ENCODE results near the gene AKAP13.

Gene AKAP13

GRCh38 chr15:85578941-85579701, 198.7 kb downstream of the AKAP13 start:
- Histone ChIP-seq H2AK5ac (ENCODE audit: low read depth, low read length) (no peak overlapping the region), H2BK5ac (ENCODE audit: low read length) (no peak overlapping the region), H3K18ac (ENCODE audit: low read length) (no peak overlapping the region), H2AFZ (ENCODE audit: low read length) (no peak overlapping the region), H3K14ac (ENCODE audit: low read length) (no peak overlapping the region), H3K4ac (ENCODE audit: low read length) (no peak overlapping the region), H3K4me1 (ENCODE audit: control insufficient read depth in 2 of 2, insufficient read depth in 1 of 2, low read depth in 1 of 2, low read length in 2 of 2) (peaks cover 14 to 15% of the 10 kb centered on the region in 2 donors), H3K36me3 (replicated peaks in 1 of 2; ENCODE audit: control insufficient read depth in 2 of 2, insufficient read depth in 2 of 2, low read length in 2 of 2) (peaks cover 29 to 80% of the 10 kb centered on the region in 2 donors), H3K9ac (ENCODE audit: low read depth, low read length, poor library complexity) (no peak overlapping the region), H3K4me2 (ENCODE audit: insufficient read depth, low read length, poor library complexity, severe bottlenecking) (no peak overlapping the region), H3K23ac (ENCODE audit: low read depth, low read length, poor library complexity) (no peak overlapping the region), H3K27ac (replicated peaks; ENCODE audit: low read length) (no peak overlapping the region), H2BK12ac (ENCODE audit: low read length) (no peak overlapping the region), H4K8ac (ENCODE audit: low read depth, low read length) (no peak overlapping the region), H3K27me3 (ENCODE audit: control insufficient read depth in 3 of 3, insufficient read depth in 3 of 3, low read depth in 1 of 3, low read length in 3 of 3) (no peaks in the 10 kb centered on the region), H3K79me1 (ENCODE audit: low read depth, low read length) (no peaks in the 10 kb centered on the region), H2BK120ac (ENCODE audit: low read depth, low read length) (no peak overlapping the region), H4K91ac (ENCODE audit: low read depth, low read length, poor library complexity) (no peak overlapping the region), H3K4me3 (ENCODE audit: low read length in 2 of 2) (no peak overlapping the region), H3K9me3 (replicated peaks in 1 of 2; ENCODE audit: control insufficient read depth in 2 of 2, insufficient read depth in 1 of 2, low read depth in 1 of 2, low read length in 2 of 2) (no peaks in the 10 kb centered on the region), H2BK15ac (ENCODE audit: low read length) (no peak overlapping the region)
- no CpG with 5 or more reads among the region's 9 CpGs for WGBS, 2 donors (ENCODE audit: extremely low coverage in 2 of 2, insufficient read length in 2 of 2, insufficient replicate concordance in 1 of 2)
- DNase-seq (ENCODE audit: low spot score): no peak

- no peak overlapping the region for H3K14ac ChIP-seq (ENCODE audit: low read length)
- H3K27ac ChIP-seq (replicated peaks; ENCODE audit: low read length): no peak overlapping the region
- H3K79me1 ChIP-seq (ENCODE audit: low read depth, low read length): no peaks in the 10 kb centered on the region
- H2BK15ac ChIP-seq (ENCODE audit: low read length): no peak overlapping the region
- no peak overlapping the region for H3K23ac ChIP-seq (ENCODE audit: low read depth, low read length, poor library complexity)
- H2AK5ac ChIP-seq (ENCODE audit: low read depth, low read length): no peak overlapping the region
- no peak overlapping the region for H2AFZ ChIP-seq (ENCODE audit: low read length)
- WGBS, 2 donors (ENCODE audit: extremely low coverage in 2 of 2, insufficient read length in 2 of 2, insufficient replicate concordance in 1 of 2): no CpG with 5 or more reads among the region's 14 CpGs
- H4K8ac ChIP-seq (ENCODE audit: low read depth, low read length): no peak overlapping the region
- H3K4me1 ChIP-seq (ENCODE audit: control insufficient read depth in 2 of 2, insufficient read depth in 1 of 2, low read depth in 1 of 2, low read length in 2 of 2): peaks cover 17 to 24% of the 10 kb centered on the region in 2 donors
- H2BK12ac ChIP-seq (ENCODE audit: low read length): no peak overlapping the region
- no peaks in the 10 kb centered on the region for H3K27me3 ChIP-seq (ENCODE audit: control insufficient read depth in 3 of 3, insufficient read depth in 3 of 3, low read depth in 1 of 3, low read length in 3 of 3)
- H3K9ac ChIP-seq (ENCODE audit: low read depth, low read length, poor library complexity): no peak overlapping the region
- no peaks in the 10 kb centered on the region for H3K9me3 ChIP-seq (replicated peaks in 1 of 2; ENCODE audit: control insufficient read depth in 2 of 2, insufficient read depth in 1 of 2, low read depth in 1 of 2, low read length in 2 of 2)
- H3K4ac ChIP-seq (ENCODE audit: low read length): no peak overlapping the region
- H3K4me3 ChIP-seq (ENCODE audit: low read length in 2 of 2): no peak overlapping the region
- peaks cover 29 to 73% of the 10 kb centered on the region in 2 donors for H3K36me3 ChIP-seq (replicated peaks in 1 of 2; ENCODE audit: control insufficient read depth in 2 of 2, insufficient read depth in 2 of 2, low read length in 2 of 2)
- no peak for DNase-seq (ENCODE audit: low spot score)
- no peak overlapping the region for H3K4me2 ChIP-seq (ENCODE audit: insufficient read depth, low read length, poor library complexity, severe bottlenecking)
- H2BK120ac ChIP-seq (ENCODE audit: low read depth, low read length): no peak overlapping the region
- H2BK5ac ChIP-seq (ENCODE audit: low read length): no peak overlapping the region
- H3K18ac ChIP-seq (ENCODE audit: low read length): no peak overlapping the region
- H4K91ac ChIP-seq (ENCODE audit: low read depth, low read length, poor library complexity): no peak overlapping the region
Observed at GRCh38 chr15:85579957-85580694, 199.7 kb downstream of the AKAP13 start.

- Histone ChIP-seq H3K18ac (ENCODE audit: low read length) (no peak overlapping the region), H3K9me3 (replicated peaks in 1 of 2; ENCODE audit: control insufficient read depth in 2 of 2, insufficient read depth in 1 of 2, low read depth in 1 of 2, low read length in 2 of 2) (no peaks in the 10 kb centered on the region), H2AK5ac (ENCODE audit: low read depth, low read length) (no peak overlapping the region), H3K4me1 (ENCODE audit: control insufficient read depth in 2 of 2, insufficient read depth in 1 of 2, low read depth in 1 of 2, low read length in 2 of 2) (peaks cover 17 to 31% of the 10 kb centered on the region in 2 donors), H2BK15ac (ENCODE audit: low read length) (no peak overlapping the region), H4K8ac (ENCODE audit: low read depth, low read length) (no peak overlapping the region), H3K36me3 (replicated peaks in 1 of 2; ENCODE audit: control insufficient read depth in 2 of 2, insufficient read depth in 2 of 2, low read length in 2 of 2) (peaks cover 29 to 68% of the 10 kb centered on the region in 2 donors), H3K4ac (ENCODE audit: low read length) (no peak overlapping the region), H2AFZ (ENCODE audit: low read length) (no peak overlapping the region), H3K79me1 (ENCODE audit: low read depth, low read length) (no peaks in the 10 kb centered on the region), H4K91ac (ENCODE audit: low read depth, low read length, poor library complexity) (no peak overlapping the region), H3K4me2 (ENCODE audit: insufficient read depth, low read length, poor library complexity, severe bottlenecking) (no peak overlapping the region), H3K27ac (replicated peaks; ENCODE audit: low read length) (no peak overlapping the region), H3K27me3 (ENCODE audit: control insufficient read depth in 3 of 3, insufficient read depth in 3 of 3, low read depth in 1 of 3, low read length in 3 of 3) (no peaks in the 10 kb centered on the region), H3K9ac (ENCODE audit: low read depth, low read length, poor library complexity) (no peak overlapping the region), H2BK120ac (ENCODE audit: low read depth, low read length) (no peak overlapping the region), H2BK12ac (ENCODE audit: low read length) (no peak overlapping the region), H3K23ac (ENCODE audit: low read depth, low read length, poor library complexity) (no peak overlapping the region), H2BK5ac (ENCODE audit: low read length) (no peak overlapping the region), H3K14ac (ENCODE audit: low read length) (no peak overlapping the region), H3K4me3 (ENCODE audit: low read length in 2 of 2) (no peak overlapping the region)
- no peak for DNase-seq (ENCODE audit: low spot score)
- WGBS, 2 donors (ENCODE audit: extremely low coverage in 2 of 2, insufficient read length in 2 of 2, insufficient replicate concordance in 1 of 2): no CpG with 5 or more reads among the region's 3 CpGs
Observed at GRCh38 chr15:85580879-85581278, 200.5 kb downstream of the AKAP13 start.

- Histone ChIP-seq H3K27ac (replicated peaks; ENCODE audit: low read length) (no peak overlapping the region), H3K4me3 (ENCODE audit: low read length in 2 of 2) (no peak overlapping the region)
Observed at GRCh38 chr15:85581495-85581894, 201.1 kb downstream of the AKAP13 start.

More at GRCh38 chr15:85581495-85581894, 201.1 kb downstream of the AKAP13 start:
- Histone ChIP-seq H2AK5ac (ENCODE audit: low read depth, low read length) (no peak overlapping the region), H2BK12ac (ENCODE audit: low read length) (no peak overlapping the region), H3K18ac (ENCODE audit: low read length) (no peak overlapping the region), H3K14ac (ENCODE audit: low read length) (no peak overlapping the region), H4K91ac (ENCODE audit: low read depth, low read length, poor library complexity) (no peak overlapping the region), H3K4me2 (ENCODE audit: insufficient read depth, low read length, poor library complexity, severe bottlenecking) (no peak overlapping the region), H3K9ac (ENCODE audit: low read depth, low read length, poor library complexity) (no peak overlapping the region), H2BK120ac (ENCODE audit: low read depth, low read length) (no peak overlapping the region), H2BK15ac (ENCODE audit: low read length) (no peak overlapping the region), H2BK5ac (ENCODE audit: low read length) (no peak overlapping the region), H2AFZ (ENCODE audit: low read length) (no peak overlapping the region), H4K8ac (ENCODE audit: low read depth, low read length) (no peak overlapping the region), H3K23ac (ENCODE audit: low read depth, low read length, poor library complexity) (no peak overlapping the region), H3K27me3 (ENCODE audit: control insufficient read depth in 3 of 3, insufficient read depth in 3 of 3, low read depth in 1 of 3, low read length in 3 of 3) (no peaks in the 10 kb centered on the region), H3K9me3 (replicated peaks in 1 of 2; ENCODE audit: control insufficient read depth in 2 of 2, insufficient read depth in 1 of 2, low read depth in 1 of 2, low read length in 2 of 2) (no peaks in the 10 kb centered on the region), H3K36me3 (replicated peaks in 1 of 2; ENCODE audit: control insufficient read depth in 2 of 2, insufficient read depth in 2 of 2, low read length in 2 of 2) (peaks cover 29 to 63% of the 10 kb centered on the region in 2 donors), H3K4ac (ENCODE audit: low read length) (no peak overlapping the region), H3K79me1 (ENCODE audit: low read depth, low read length) (no peaks in the 10 kb centered on the region), H3K4me1 (ENCODE audit: control insufficient read depth in 2 of 2, insufficient read depth in 1 of 2, low read depth in 1 of 2, low read length in 2 of 2) (peaks cover 17 to 32% of the 10 kb centered on the region in 2 donors)
- WGBS, 2 donors (ENCODE audit: extremely low coverage in 2 of 2, insufficient read length in 2 of 2, insufficient replicate concordance in 1 of 2): no CpG with 5 or more reads among the region's 8 CpGs
- DNase-seq (ENCODE audit: low spot score): no peak

Data from neuronal stem cell (in vitro differentiated cells).